IMR-90 (cell line): ENCODE measurements around the gene CAST. TPM values are rescaled to one million over a fixed set of nuclear protein-coding genes. Genes with fewer than 3 reads are reported as not detected.
A peak's percentile ranks its signal among the peaks of the same experiment; 100 is the strongest.

Experiments used
- ATAC-seq: fragments of 200-7000 bp; cut with Tn5 transposase; 2 replicates; pipeline ENCODE4 v1.9.1; 2020; ENCODE audit warnings: low read depth, mild to moderate bottlenecking, moderate library complexity
- BruUV-seq: library from RNA; stranded (reverse); fragments of 400-500 nt; replicated peaks from 2 replicates; lab custom pipeline; 2021; lab: Mats Ljungman, UMichigan
- CTCF ChIA-PET: fragments of 300-600 bp; formaldehyde crosslinking; extraction: SDS; loops from one replicate; lab custom pipeline; 2021; ENCODE audit warnings: antibody characterized with exemption; lab: Yijun Ruan, JAX
- POLR2A ChIA-PET: fragments of 300-600 bp; sonication (Branson Sonifier 250); formaldehyde crosslinking; loops from one replicate; lab custom pipeline; 2022; ENCODE audit warnings: antibody characterized with exemption; ENCODE audit not compliant: unreplicated experiment; lab: Charles Lee
- DNase-seq: peaks from one replicate; pipeline ENCODE4 v3.0.0; 2013
- H2AFZ ChIP-seq: replicated peaks from 2 replicates; pipeline ENCODE3; 2013; ENCODE audit warnings: low read length, mild to moderate bottlenecking; ENCODE audit not compliant: poor library complexity
- H2AK5ac ChIP-seq: 2 replicates; pipeline ENCODE4 v1.6.1; 2013; ENCODE audit warnings: low read depth, low read length, inconsistent platforms
- H2AK9ac ChIP-seq: replicated peaks from 2 replicates; pipeline ENCODE3; 2013; ENCODE audit warnings: mild to moderate bottlenecking, low read depth, low read length, moderate library complexity; ENCODE audit not compliant: poor library complexity
- H2BK120ac ChIP-seq: 2 replicates; pipeline ENCODE4 v1.6.1; 2013; ENCODE audit warnings: low read depth, low read length, inconsistent platforms
- H2BK15ac ChIP-seq: 3 replicates; pipeline ENCODE4 v1.6.1; 2013; ENCODE audit warnings: low read depth, low read length, inconsistent platforms
- H2BK20ac ChIP-seq: 2 replicates; pipeline ENCODE4 v1.6.1; 2013; ENCODE audit warnings: low read depth, mild to moderate bottlenecking, inconsistent platforms, low read length, moderate library complexity
- H2BK5ac ChIP-seq: 2 replicates; pipeline ENCODE4 v1.6.1; 2013; ENCODE audit warnings: mild to moderate bottlenecking, low read depth, low read length, inconsistent platforms; ENCODE audit not compliant: poor library complexity, severe bottlenecking
- H3K14ac ChIP-seq: replicated peaks from 2 replicates; pipeline ENCODE4 v1.6.1; 2013; ENCODE audit warnings: low read depth, low read length, inconsistent platforms
- H3K18ac ChIP-seq: 2 replicates; pipeline ENCODE4 v1.6.1; 2013; ENCODE audit warnings: low read depth, low read length, control low read depth
- H3K23ac ChIP-seq: 2 replicates; pipeline ENCODE4 v1.6.1; 2013; ENCODE audit warnings: low read depth, low read length, inconsistent platforms
- H3K27ac ChIP-seq: 2 replicates; pipeline ENCODE4 v1.5.1; 2013; ENCODE audit warnings: mild to moderate bottlenecking, control low read depth, low read length; ENCODE audit not compliant: insufficient read depth
- H3K27me3 ChIP-seq: 2 replicates; pipeline ENCODE4 v1.6.1; 2013; ENCODE audit warnings: low read length; ENCODE audit not compliant: control insufficient read depth, insufficient read depth
- H3K36me3 ChIP-seq: 2 replicates; pipeline ENCODE4 v1.6.1; 2013; ENCODE audit warnings: low read length, mixed read lengths; ENCODE audit not compliant: control insufficient read depth, insufficient read depth
- H3K4ac ChIP-seq: 2 replicates; pipeline ENCODE4 v1.6.1; 2013; ENCODE audit warnings: low read depth, low read length, inconsistent platforms
- H3K4me1 ChIP-seq: 2 replicates; pipeline ENCODE4 v1.6.1; 2013; ENCODE audit warnings: low read length, mixed read lengths; ENCODE audit not compliant: control insufficient read depth, insufficient read depth
- H3K4me2 ChIP-seq: 2 replicates; pipeline ENCODE4 v1.6.1; 2013; ENCODE audit warnings: low read depth, mild to moderate bottlenecking, control low read depth, low read length, moderate library complexity
- H3K4me3 ChIP-seq: 2 replicates; pipeline ENCODE4 v1.5.1; 2013; ENCODE audit warnings: low read depth, mild to moderate bottlenecking, control low read depth, low read length, moderate library complexity; ENCODE audit not compliant: insufficient read depth
- H3K56ac ChIP-seq: 2 replicates; pipeline ENCODE4 v1.6.1; 2013; ENCODE audit warnings: low read length, inconsistent platforms; ENCODE audit not compliant: insufficient read depth; ENCODE audit errors: extremely low read depth
- H3K79me1 ChIP-seq, 2 experiments: 2 replicates each; pipeline ENCODE4 v1.6.1; 2013; ENCODE audit warnings: low read length in 2 of 2, inconsistent platforms in 1 of 2, low read depth in 1 of 2
- H3K9ac ChIP-seq: 2 replicates; pipeline ENCODE4 v1.6.1; 2013; ENCODE audit warnings: low read depth, low read length, control low read depth
- H3K9me1 ChIP-seq: 2 replicates; pipeline ENCODE4 v1.6.1; 2013; ENCODE audit warnings: low read length, inconsistent platforms; ENCODE audit not compliant: insufficient read depth
- H3K9me3 ChIP-seq: 2 replicates; pipeline ENCODE4 v1.6.1; 2013; ENCODE audit warnings: low read length; ENCODE audit not compliant: control insufficient read depth, insufficient read depth
- H4K20me1 ChIP-seq: 2 replicates; pipeline ENCODE4 v1.6.1; 2013; ENCODE audit warnings: low read length, inconsistent platforms; ENCODE audit not compliant: insufficient read depth
- H4K5ac ChIP-seq: 2 replicates; pipeline ENCODE4 v1.6.1; 2013; ENCODE audit warnings: mild to moderate bottlenecking, low read depth, low read length, control low read depth
- H4K8ac ChIP-seq, 2 experiments: 2 replicates each; pipeline ENCODE4 v1.6.1; 2013; ENCODE audit warnings: low read depth in 2 of 2, low read length in 2 of 2, control low read depth in 1 of 2, inconsistent platforms in 1 of 2
- H4K91ac ChIP-seq: 2 replicates; pipeline ENCODE4 v1.6.1; 2013; ENCODE audit warnings: low read depth, low read length, inconsistent platforms; ENCODE audit not compliant: insufficient read depth
- CEBPB ChIP-seq: IDR thresholded peaks from 2 replicates; pipeline ENCODE4 v1.6.1; 2012; ENCODE audit warnings: low read depth, low read length, improper control_type of control experiment
- MXI1 ChIP-seq: IDR thresholded peaks from 2 replicates; pipeline ENCODE4 v1.6.1; 2012; ENCODE audit warnings: low read depth, mild to moderate bottlenecking, low read length, moderate library complexity, borderline replicate concordance
- POLR2A ChIP-seq: IDR thresholded peaks from 2 replicates; pipeline ENCODE4 v1.6.1; 2012; ENCODE audit warnings: mild to moderate bottlenecking, low read depth, low read length
- WGBS, 2 experiments: methylation state at CpG; one replicate each; pipeline versions ENCODE4 v1.1.5 to v1.1.7; 2013; ENCODE audit warnings: missing lambda C conversion rate in 2 of 2; ENCODE audit not compliant: insufficient read length in 1 of 2; ENCODE audit errors: extremely low coverage in 2 of 2; 5-methylcytosine and 5-hydroxymethylcytosine counted together
- dilution Hi-C: fragments of 300-500 bp; cut with HindIII; formaldehyde crosslinking; loops from one replicate; pipeline ENCODE4 v1.14.3; 2018; ENCODE audit warnings: low sequenced_read_pairs; ENCODE audit not compliant: unreplicated experiment
- in situ Hi-C: fragments of 300-500 bp; cut with MboI; formaldehyde crosslinking; loops from 3 replicates; pipeline ENCODE4 v1.14.3; 2019; ENCODE audit warnings: low sequenced_read_pairs, inconsistent platforms, mixed read lengths
- intact Hi-C: fragments of 100-400 bp; cut with micrococcal nuclease; formaldehyde crosslinking; loops from 2 replicates; pipeline ENCODE4 v1.10.0; 2022
- polyA plus RNA-seq, 3 experiments: library from polyadenylated mRNA; depleted of rRNA; stranded (reverse); fragments of >200 nt; gene quantifications; 2 replicates each; pipeline ENCODE4 v1.2.3, GENCODE V29; 2012; ENCODE audit warnings: low replicate concordance in 1 of 3
- total RNA-seq: library from RNA; depleted of rRNA; stranded (reverse); fragments of >200 nt; gene quantifications from 2 replicates; pipeline ENCODE4 v1.2.3, GENCODE V29; 2012
- TF ChIP-seq, protein P1 (sequence below): fragments of 150-350 bp; IDR thresholded peaks from 2 replicates; pipeline ENCODE4 v1.6.1; 2017; ENCODE audit warnings: mild to moderate bottlenecking, antibody characterized with exemption, low read length, low read depth

Gene CAST
- total and polyA plus RNA-seq, 2 of the 4 experiments (the other 2 are of a cell fraction): 91.3 to 128 TPM

DNA sequence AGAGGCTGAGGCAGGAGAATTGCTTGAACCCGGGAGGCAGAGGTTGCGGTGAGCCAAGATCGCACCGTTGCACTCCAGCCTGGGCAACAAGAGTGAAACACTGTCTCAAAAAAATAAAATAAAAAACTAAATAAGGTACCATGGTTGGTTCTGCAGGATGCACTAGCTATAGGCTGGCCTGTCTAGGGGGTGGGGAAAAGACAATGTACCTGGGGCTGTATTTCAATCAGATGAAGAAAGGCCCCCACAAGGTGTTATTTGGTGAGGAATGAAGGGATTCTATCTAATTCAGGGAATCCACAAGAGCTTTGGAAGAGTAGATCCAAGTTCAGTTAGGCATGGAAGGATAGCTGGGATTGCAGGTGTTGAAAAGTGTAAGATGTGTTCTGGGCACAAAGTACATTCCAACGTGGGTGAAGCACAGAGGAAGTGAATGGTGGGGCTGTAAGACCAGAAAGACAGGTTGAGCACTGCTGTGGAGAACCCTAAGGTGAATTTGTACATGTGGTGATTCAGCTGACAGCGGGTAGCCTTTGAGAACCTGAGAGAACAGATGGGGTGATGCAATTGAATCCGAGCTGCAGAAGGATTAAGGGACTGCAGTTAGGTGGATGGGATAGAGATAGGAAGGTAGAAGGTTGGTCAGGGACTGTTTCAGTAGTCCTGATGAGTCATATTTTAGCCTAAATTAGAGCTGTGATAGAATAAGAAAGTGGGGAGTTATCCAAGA lies 71.8 kb downstream of the CAST start:
- no peaks in the 10 kb centered on the region for H3K9me3 ChIP-seq
- ATAC-seq (0 out of 2 replicates have a peak, but pooled peaks have one; percentile 14), DNase-seq (peak; percentile 35)
- peak overlapping the region; percentile 52; the same call in 1 of the 2 replicates for H3K14ac ChIP-seq
- no TSS peak for BruUV-seq
- H4K5ac ChIP-seq: no peak overlapping the region
- no peak overlapping the region for H2BK5ac ChIP-seq
- H3K4ac ChIP-seq: no peak overlapping the region
- H3K27me3 ChIP-seq: no peaks in the 10 kb centered on the region
- H2AK9ac ChIP-seq: no peak overlapping the region
- ChIA-PET CTCF (interaction anchor here (0.7 kb wide), 1 partner anchor 19 kb away, joined by 3 read pairs; no protein-coding TSS in a partner anchor), POLR2A (interaction anchor here (0.6 kb wide), 1 partner anchor 202 kb away, joined by 4 read pairs; the partner anchor contains the start of gene LNPEP)
- no peak overlapping the region for H2AK5ac ChIP-seq
- intact Hi-C loops (no loop called here), in situ Hi-C loops (no loop called here), dilution Hi-C loops (no loop called here)
- 0 out of 2 replicates have a peak overlapping the region, but pooled peaks have one; percentile 51 for H3K23ac ChIP-seq
- H3K18ac ChIP-seq: no peak overlapping the region
- no peak overlapping the region for H2BK15ac ChIP-seq
- no peaks in the 10 kb centered on the region for H3K4me1 ChIP-seq
- H4K8ac ChIP-seq: no peak overlapping the region
- H3K27ac ChIP-seq: no peak overlapping the region
- H3K4me3 ChIP-seq: no peak overlapping the region
- no peak overlapping the region for H2BK120ac ChIP-seq
- H4K91ac ChIP-seq: no peak overlapping the region
- H3K36me3 ChIP-seq: peaks cover 16% of the 10 kb centered on the region
- H3K4me2 ChIP-seq: no peak overlapping the region
- no peak overlapping the region for H3K9ac ChIP-seq
- peaks cover 14% of the 10 kb centered on the region for H4K20me1 ChIP-seq
- peaks cover 16 to 33% of the 10 kb centered on the region in 2 experiments for H3K79me1 ChIP-seq
- H3K9me1 ChIP-seq: peaks cover 10% of the 10 kb centered on the region
- TF ChIP-seq, protein P1, sequence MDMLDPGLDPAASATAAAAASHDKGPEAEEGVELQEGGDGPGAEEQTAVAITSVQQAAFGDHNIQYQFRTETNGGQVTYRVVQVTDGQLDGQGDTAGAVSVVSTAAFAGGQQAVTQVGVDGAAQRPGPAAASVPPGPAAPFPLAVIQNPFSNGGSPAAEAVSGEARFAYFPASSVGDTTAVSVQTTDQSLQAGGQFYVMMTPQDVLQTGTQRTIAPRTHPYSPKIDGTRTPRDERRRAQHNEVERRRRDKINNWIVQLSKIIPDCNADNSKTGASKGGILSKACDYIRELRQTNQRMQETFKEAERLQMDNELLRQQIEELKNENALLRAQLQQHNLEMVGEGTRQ: no peak
- no peak for TF ChIP-seq MXI1
- no peak for TF ChIP-seq POLR2A
- TF ChIP-seq CEBPB: peak; percentile 31; the same call in 1 of the 2 replicates
- 79% methylated on average over 2 of the region's 7 CpGs; no CpG with 5 or more reads in 1 of the 2 experiments for WGBS, 2 experiments
- no peak overlapping the region for H2BK20ac ChIP-seq
- H2AFZ ChIP-seq: no peak overlapping the region
- no peak overlapping the region for H3K56ac ChIP-seq
